Lung (tissue), 12 donors: Measurements from ENCODE around the gene UNC5B. TPM values are rescaled to one million over a fixed set of nuclear protein-coding genes. Genes with fewer than 3 reads are reported as not detected.

Experiments
- ATAC-seq: fragments of 200-7000 bp; cut with Tn5 transposase; one replicate; pipeline ENCODE4 v1.9.1; 2020; ENCODE audit warnings: moderate number of reproducible peaks; ENCODE audit not compliant: insufficient read depth, low FRiP score
- DNase-seq, 3 donors: peaks; one replicate each; pipeline ENCODE4 v3.0.0-alpha.2; 2013 to 2017
- H3K27ac ChIP-seq, 2 donors: one replicate each; pipeline ENCODE4 v1.5.1; 2013; ENCODE audit warnings: mild to moderate bottlenecking in 2 of 2, moderate library complexity in 2 of 2, control low read depth in 1 of 2, inconsistent platforms in 1 of 2, low read depth in 1 of 2, low read length in 1 of 2
- H3K27me3 ChIP-seq, 3 donors: one replicate each; pipeline ENCODE4 v1.5.1; 2013; ENCODE audit warnings: low read length in 2 of 3; ENCODE audit not compliant: control insufficient read depth in 3 of 3, insufficient read depth in 3 of 3
- H3K36me3 ChIP-seq, 4 donors: one replicate each; pipeline ENCODE4 v1.5.1; 2013; ENCODE audit warnings: low read length in 4 of 4, mild to moderate bottlenecking in 1 of 4, moderate library complexity in 1 of 4; ENCODE audit not compliant: control insufficient read depth in 4 of 4, insufficient read depth in 4 of 4
- H3K4me1 ChIP-seq, 5 donors: one replicate each; pipeline ENCODE4 v1.5.1; 2013; ENCODE audit warnings: low read length in 5 of 5, mild to moderate bottlenecking in 2 of 5, moderate library complexity in 1 of 5; ENCODE audit not compliant: control insufficient read depth in 5 of 5, insufficient read depth in 5 of 5
- H3K4me3 ChIP-seq: one replicate; pipeline ENCODE4 v1.5.1; 2013; ENCODE audit warnings: mild to moderate bottlenecking, control low read depth, moderate library complexity
- H3K9ac ChIP-seq, 2 donors: one replicate each; pipeline ENCODE4 v1.5.1; 2013; ENCODE audit warnings: low read length in 2 of 2, control low read depth in 1 of 2; ENCODE audit not compliant: insufficient read depth in 1 of 2
- H3K9me3 ChIP-seq, 4 donors: one replicate each; pipeline ENCODE4 v1.5.1; 2013; ENCODE audit warnings: low read length in 3 of 4, mild to moderate bottlenecking in 1 of 4, moderate library complexity in 1 of 4; ENCODE audit not compliant: control insufficient read depth in 4 of 4, insufficient read depth in 3 of 4
- WGBS, 2 donors: extraction: QIAGEN DNeasy Blood & Tissue Kit; methylation state at CpG; one replicate each; pipeline ENCODE4 v1.1.7; 2013; 5-methylcytosine and 5-hydroxymethylcytosine counted together
- polyA plus RNA-seq, 2 donors: library from polyadenylated mRNA; stranded (reverse); fragments of 200-250 nt; gene quantifications; one replicate each; pipeline ENCODE4 v1.2.1, GENCODE V29; 2013
- total RNA-seq, 2 donors: library from RNA; depleted of rRNA in 1 of 2; stranded (reverse); fragments of >200 nt in 1 of 2; gene quantifications; one replicate each; pipeline ENCODE4 v1.2.1, GENCODE V29; 2014 to 2021
- TF ChIP-seq, protein P1 (sequence below): IDR thresholded peaks from 2 replicates; pipeline ENCODE4 v1.5.1; 2012; ENCODE audit warnings: mild to moderate bottlenecking; ENCODE audit errors: control extremely low read depth, extremely low read depth
- donor health status: control.
- donor health status: control.
- donor health status: Bipolar disorder and iron deficiency.
- donor health status: healthy.
- donor health status: DM: yes; HTN: yes; CAD: no.

UNC5B gene
- total and polyA plus RNA-seq, 4 donors = 4.4 to 23.8 (median 8.3) TPM

DNA sequence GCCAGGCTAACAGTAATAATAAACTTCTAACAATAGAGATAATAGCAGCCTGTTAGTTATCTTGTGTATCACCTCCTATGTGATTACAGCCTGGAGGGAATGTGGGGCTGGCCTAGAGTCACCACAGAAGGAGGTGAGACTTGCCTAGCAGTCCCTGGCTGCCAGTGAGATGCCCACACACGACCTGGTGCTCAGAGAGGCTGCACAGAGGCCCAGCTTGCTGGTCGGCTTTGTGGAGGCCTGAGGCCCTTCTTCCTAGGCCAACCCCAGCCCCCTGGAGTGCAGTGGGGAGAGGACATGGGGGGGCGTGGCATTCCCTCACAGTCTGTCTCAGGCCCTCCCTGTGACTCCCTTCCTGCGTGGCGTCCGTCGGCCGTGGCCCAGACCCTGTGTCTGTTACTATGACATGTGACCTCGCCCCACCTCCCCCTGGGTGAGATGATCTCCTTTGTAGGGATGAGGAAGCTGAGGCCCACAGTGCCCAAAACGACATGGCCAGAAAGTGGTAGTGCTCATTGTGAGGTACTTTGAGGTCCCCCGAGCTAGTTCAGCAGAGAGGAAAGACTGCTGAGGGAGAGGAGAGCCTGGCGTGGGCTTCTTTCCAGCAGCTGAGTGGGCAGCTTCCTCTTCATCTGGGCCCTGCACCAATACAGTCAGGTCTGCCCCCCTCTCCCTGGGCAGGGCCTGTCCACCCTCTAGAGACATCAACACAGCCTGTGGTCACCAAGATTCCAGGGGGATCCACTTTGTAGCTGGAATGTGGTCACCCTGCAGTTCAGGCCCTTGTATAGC lies 29.7 kb downstream of the UNC5B start:
- Histone ChIP-seq H3K27ac (peak overlapping the region; percentile 14 to 66), H3K27me3 (no peaks in the 10 kb centered on the region), H3K9ac (no peak overlapping the region), H3K9me3 (no peaks in the 10 kb centered on the region), H3K36me3 (no peaks in the 10 kb centered on the region), H3K4me1 (peaks cover 16 to 82% (median 49%) of the 10 kb centered on the region in 5 donors), H3K4me3 (no peak overlapping the region)
- WGBS, 2 donors = 34 to 44% methylated on average over 12 of the region's 12 CpGs
- TF ChIP-seq, protein P1, sequence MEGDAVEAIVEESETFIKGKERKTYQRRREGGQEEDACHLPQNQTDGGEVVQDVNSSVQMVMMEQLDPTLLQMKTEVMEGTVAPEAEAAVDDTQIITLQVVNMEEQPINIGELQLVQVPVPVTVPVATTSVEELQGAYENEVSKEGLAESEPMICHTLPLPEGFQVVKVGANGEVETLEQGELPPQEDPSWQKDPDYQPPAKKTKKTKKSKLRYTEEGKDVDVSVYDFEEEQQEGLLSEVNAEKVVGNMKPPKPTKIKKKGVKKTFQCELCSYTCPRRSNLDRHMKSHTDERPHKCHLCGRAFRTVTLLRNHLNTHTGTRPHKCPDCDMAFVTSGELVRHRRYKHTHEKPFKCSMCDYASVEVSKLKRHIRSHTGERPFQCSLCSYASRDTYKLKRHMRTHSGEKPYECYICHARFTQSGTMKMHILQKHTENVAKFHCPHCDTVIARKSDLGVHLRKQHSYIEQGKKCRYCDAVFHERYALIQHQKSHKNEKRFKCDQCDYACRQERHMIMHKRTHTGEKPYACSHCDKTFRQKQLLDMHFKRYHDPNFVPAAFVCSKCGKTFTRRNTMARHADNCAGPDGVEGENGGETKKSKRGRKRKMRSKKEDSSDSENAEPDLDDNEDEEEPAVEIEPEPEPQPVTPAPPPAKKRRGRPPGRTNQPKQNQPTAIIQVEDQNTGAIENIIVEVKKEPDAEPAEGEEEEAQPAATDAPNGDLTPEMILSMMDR = no peak
- DNase-seq (peak in 1 of 3 donors; percentile 47), ATAC-seq (no peak)

DNA sequence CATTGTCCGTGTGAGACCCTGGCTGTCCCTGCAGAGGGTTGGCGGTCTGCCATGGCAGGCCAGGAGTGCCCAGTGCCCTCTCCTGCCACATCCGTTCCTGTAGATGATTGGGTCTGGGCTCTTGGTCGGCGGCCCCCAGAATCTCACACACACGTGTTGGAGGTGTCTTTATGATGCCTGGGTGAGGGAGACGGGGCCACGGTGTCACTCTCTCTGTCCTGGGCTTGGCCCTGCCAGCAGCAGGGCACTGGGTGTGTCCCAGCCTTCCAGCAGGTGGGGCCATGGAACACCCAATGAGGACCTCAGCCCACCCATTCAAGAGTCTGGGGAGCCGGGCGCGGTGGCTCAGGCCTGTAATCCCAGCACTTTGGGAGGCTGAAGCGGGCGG lies 30.2 kb downstream of the UNC5B start:
- H3K27ac ChIP-seq = peak overlapping the region; percentile 14 to 66
- TF ChIP-seq, protein P1 = no peak
- peaks cover 16 to 82% (median 53%) of the 10 kb centered on the region in 5 donors for H3K4me1 ChIP-seq
- DNase-seq = no peak
- no peaks in the 10 kb centered on the region for H3K27me3 ChIP-seq
- WGBS, 2 donors = 74 to 85% methylated on average over 13 of the region's 13 CpGs
- no peak for ATAC-seq
- H3K9me3 ChIP-seq = no peaks in the 10 kb centered on the region
- no peak overlapping the region for H3K4me3 ChIP-seq
- H3K9ac ChIP-seq = no peak overlapping the region
- no peaks in the 10 kb centered on the region for H3K36me3 ChIP-seq

DNA sequence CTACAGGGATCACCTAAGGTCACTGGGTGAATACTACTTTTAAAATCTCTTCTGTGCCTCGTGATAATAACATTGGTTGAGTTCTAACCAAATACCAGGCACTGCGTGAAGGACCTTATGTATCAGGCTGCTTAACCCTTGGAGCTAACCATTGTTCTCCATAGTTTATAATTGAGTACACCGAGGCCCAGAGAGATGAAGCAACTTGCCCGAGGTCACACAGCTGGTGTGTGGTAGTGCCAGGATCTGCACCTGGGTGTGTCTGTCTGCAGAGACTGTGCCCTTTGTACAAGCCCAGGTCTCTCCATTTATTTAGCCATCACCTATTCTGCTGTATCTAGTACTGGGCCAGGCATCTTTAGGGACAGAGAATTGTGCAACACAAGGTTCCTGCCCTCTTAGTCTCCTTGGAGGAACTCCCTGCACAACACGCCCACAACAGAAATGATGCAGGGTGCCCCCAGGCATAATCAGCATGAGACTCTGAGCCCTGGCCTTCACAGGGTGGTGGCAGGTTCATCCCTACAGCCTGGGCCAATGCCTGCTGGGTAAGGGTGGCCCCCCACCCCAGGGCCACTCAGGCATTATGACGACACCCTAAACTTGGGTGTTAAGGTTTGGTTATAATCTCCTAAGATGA lies 31.5 kb downstream of the UNC5B start:
- Histone ChIP-seq H3K27me3 (no peaks in the 10 kb centered on the region), H3K4me3 (no peak overlapping the region), H3K27ac (peak overlapping the region; percentile 7 to 58), H3K36me3 (no peaks in the 10 kb centered on the region), H3K4me1 (peaks cover 16 to 84% (median 53%) of the 10 kb centered on the region in 5 donors), H3K9me3 (no peaks in the 10 kb centered on the region), H3K9ac (no peak overlapping the region)
- 50 to 54% methylated on average over 6 of the region's 6 CpGs for WGBS, 2 donors
- TF ChIP-seq, protein P1 = no peak
- no peak for DNase-seq
- ATAC-seq = no peak
